BLaER1 (cell line): ENCODE data around the gene AP3S2.
"Not testable (repeated sequence)": the region's sequence is repeated elsewhere in the genome, so short reads cannot be mapped to it uniquely, and the experiment has no call there.

Experiments
- H3K27ac ChIP-seq: shearing (Covaris generic); formaldehyde crosslinking; 2 replicates; pipeline ENCODE4 v1.8.1; 2022
- H3K27me3 ChIP-seq: shearing (Covaris generic); formaldehyde crosslinking; 2 replicates; pipeline ENCODE4 v1.8.1; 2022
- H3K36me3 ChIP-seq: shearing (Covaris generic); formaldehyde crosslinking; 2 replicates; pipeline ENCODE4 v1.8.1; 2022
- H3K4me1 ChIP-seq: shearing (Covaris generic); formaldehyde crosslinking; 2 replicates; pipeline ENCODE4 v1.8.1; 2022
- H3K4me2 ChIP-seq: shearing (Covaris generic); formaldehyde crosslinking; 2 replicates; pipeline ENCODE4 v1.8.1; 2022
- H3K4me3 ChIP-seq: shearing (Covaris generic); formaldehyde crosslinking; 2 replicates; pipeline ENCODE4 v1.8.1; 2022
- H3K9ac ChIP-seq: shearing (Covaris generic); formaldehyde crosslinking; 2 replicates; pipeline ENCODE4 v1.8.1; 2022
- H3K9me3 ChIP-seq: shearing (Covaris generic); formaldehyde crosslinking; 2 replicates; pipeline ENCODE4 v1.8.1; 2022
- H4K20me1 ChIP-seq: shearing (Covaris generic); formaldehyde crosslinking; 2 replicates; pipeline ENCODE4 v1.8.1; 2022
- Cebpa-rat ChIP-seq: shearing (Covaris generic); IDR thresholded peaks from 2 replicates; pipeline ENCODE4 v1.8.1; 2022

The AP3S2 gene

GRCh38 chr15:89783111-89783860 is 110.5 kb downstream of the AP3S2 start:
- no peaks in the 10 kb centered on the region for H4K20me1 ChIP-seq
- H3K36me3 ChIP-seq = no peaks in the 10 kb centered on the region
- no peak overlapping the region for H3K9ac ChIP-seq
- H3K4me3 ChIP-seq = no peak overlapping the region
- peaks cover 5% of the 10 kb centered on the region; the same call in 1 of the 2 replicates for H3K27me3 ChIP-seq
- no peak for TF ChIP-seq Cebpa-rat
- peaks cover 10% of the 10 kb centered on the region for H3K9me3 ChIP-seq
- no peak overlapping the region for H3K27ac ChIP-seq
- peaks cover 25% of the 10 kb centered on the region for H3K4me1 ChIP-seq
- no peak overlapping the region for H3K4me2 ChIP-seq

- Histone ChIP-seq H3K4me1 (peaks cover 32% of the 10 kb centered on the region), H3K27me3 (peaks cover 12% of the 10 kb centered on the region; the same call in 1 of the 2 replicates)
- H3K27ac ChIP-seq, H3K9me3 ChIP-seq, H3K4me2 ChIP-seq, H3K4me3 ChIP-seq, H4K20me1 ChIP-seq, H3K36me3 ChIP-seq, H3K9ac ChIP-seq: not testable (repeated sequence)
These were observed 111.2 kb downstream of the AP3S2 start for GRCh38 chr15:89782619-89782950.

GRCh38 chr15:89781891-89782618 is 111.7 kb downstream of the AP3S2 start:
- H3K27me3 ChIP-seq = peaks cover 18% of the 10 kb centered on the region
- H3K36me3 ChIP-seq = no peaks in the 10 kb centered on the region
- TF ChIP-seq Cebpa-rat = no peak
- no peak overlapping the region for H3K9ac ChIP-seq
- H3K9me3 ChIP-seq = no peaks in the 10 kb centered on the region; the same call in 1 of the 2 replicates
- H3K4me3 ChIP-seq = no peak overlapping the region
- peaks cover 38% of the 10 kb centered on the region for H3K4me1 ChIP-seq
- no peaks in the 10 kb centered on the region for H4K20me1 ChIP-seq
- no peak overlapping the region for H3K4me2 ChIP-seq
- H3K27ac ChIP-seq = no peak overlapping the region

GRCh38 chr15:89781055-89781454 is 112.7 kb downstream of the AP3S2 start:
- H3K9me3 ChIP-seq = no peaks in the 10 kb centered on the region
- H3K4me2 ChIP-seq = peak overlapping the region; percentile 42
- no peak for TF ChIP-seq Cebpa-rat
- peaks cover 28% of the 10 kb centered on the region for H3K27me3 ChIP-seq
- no peak overlapping the region for H3K9ac ChIP-seq
- no peak overlapping the region for H3K27ac ChIP-seq
- H3K4me3 ChIP-seq = no peak overlapping the region
- H4K20me1 ChIP-seq = no peaks in the 10 kb centered on the region
- H3K4me1 ChIP-seq = peaks cover 48% of the 10 kb centered on the region
- no peaks in the 10 kb centered on the region for H3K36me3 ChIP-seq

GRCh38 chr15:89780601-89781000 is 113.2 kb downstream of the AP3S2 start:
- no peak overlapping the region for H3K27ac ChIP-seq
- H4K20me1 ChIP-seq = no peaks in the 10 kb centered on the region
- peaks cover 49% of the 10 kb centered on the region for H3K4me1 ChIP-seq
- no peaks in the 10 kb centered on the region for H3K36me3 ChIP-seq
- peaks cover 32% of the 10 kb centered on the region for H3K27me3 ChIP-seq
- peak overlapping the region; percentile 42 for H3K4me2 ChIP-seq
- H3K9ac ChIP-seq = no peak overlapping the region
- TF ChIP-seq Cebpa-rat = no peak
- H3K4me3 ChIP-seq = no peak overlapping the region
- H3K9me3 ChIP-seq = no peaks in the 10 kb centered on the region
